Measurements from ENCODE around the gene GET4. TPM values are rescaled to one million over a fixed set of nuclear protein-coding genes. Genes with fewer than 3 reads are reported as not detected.
"Not testable (repeated sequence)": the region's sequence is repeated elsewhere in the genome, so short reads cannot be mapped to it uniquely, and the experiment has no call there.

Gene GET4
- total RNA-seq, 1 donor from 2014 or later = 20.8 TPM

DNA sequence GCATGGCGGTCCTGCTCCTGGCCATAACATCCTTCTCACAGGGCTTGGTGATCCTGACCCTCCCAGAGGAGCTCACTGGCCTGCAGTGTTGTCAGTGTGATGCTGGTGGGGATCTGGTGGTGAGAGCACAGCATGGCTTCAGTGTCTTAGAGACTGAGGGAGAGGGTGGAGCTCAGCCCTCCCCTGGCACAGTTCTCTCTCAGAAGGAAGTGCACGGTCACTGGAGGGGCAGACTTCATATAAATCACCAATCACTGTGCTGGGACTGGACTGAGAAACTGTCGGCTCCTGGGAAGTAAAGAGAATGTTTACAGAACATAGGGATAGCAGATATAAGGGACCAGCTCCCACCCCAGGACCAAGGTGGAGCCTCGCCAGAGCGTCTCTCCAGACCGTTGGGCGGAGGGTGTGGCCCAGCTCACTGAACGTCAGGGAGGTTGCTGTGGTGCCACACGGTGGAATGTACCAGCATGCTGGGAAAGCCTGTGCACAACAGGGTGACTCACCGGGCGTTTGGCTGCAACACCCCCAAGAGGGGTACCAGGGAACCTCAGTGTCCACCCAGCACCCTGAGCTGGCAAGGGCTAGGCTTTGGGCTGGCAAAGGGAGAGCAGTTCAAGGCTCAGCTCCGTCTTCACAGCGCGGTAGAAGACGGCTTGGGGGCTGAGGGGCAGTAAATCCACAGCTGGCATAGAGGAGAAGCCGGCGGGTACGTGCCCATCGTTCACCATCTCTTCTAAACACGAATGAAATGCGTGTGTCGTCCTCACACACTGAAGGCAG lies 8.8 kb upstream of the GET4 start:
- DNase-seq (ENCODE audit: low spot score in 2 of 2) (no peak), FAIRE-seq (no peak)

- FAIRE-seq (no peak), DNase-seq (ENCODE audit: low spot score in 2 of 2) (no peak)
Measured at GRCh38 chr7:868189-868486, 8.2 kb upstream of the GET4 start.

DNA sequence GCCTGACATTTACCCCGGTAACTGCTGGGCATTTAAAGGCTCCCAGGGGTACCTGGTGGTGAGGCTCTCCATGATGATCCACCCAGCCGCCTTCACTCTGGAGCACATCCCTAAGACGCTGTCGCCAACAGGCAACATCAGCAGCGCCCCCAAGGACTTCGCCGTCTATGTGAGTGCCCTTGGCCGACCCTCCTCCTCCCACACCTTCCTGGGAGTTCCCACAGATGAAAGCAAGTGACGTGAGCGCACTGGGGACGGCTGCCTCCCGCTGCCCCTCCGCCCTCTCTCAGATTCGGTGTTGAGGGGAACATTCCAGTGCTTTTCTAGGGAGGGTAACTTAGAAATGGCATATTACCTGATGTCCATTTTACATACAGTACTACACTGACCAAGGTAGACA lies 7.0 kb upstream of the GET4 start:
- FAIRE-seq (no peak), DNase-seq (ENCODE audit: low spot score in 2 of 2) (no peak)

DNA sequence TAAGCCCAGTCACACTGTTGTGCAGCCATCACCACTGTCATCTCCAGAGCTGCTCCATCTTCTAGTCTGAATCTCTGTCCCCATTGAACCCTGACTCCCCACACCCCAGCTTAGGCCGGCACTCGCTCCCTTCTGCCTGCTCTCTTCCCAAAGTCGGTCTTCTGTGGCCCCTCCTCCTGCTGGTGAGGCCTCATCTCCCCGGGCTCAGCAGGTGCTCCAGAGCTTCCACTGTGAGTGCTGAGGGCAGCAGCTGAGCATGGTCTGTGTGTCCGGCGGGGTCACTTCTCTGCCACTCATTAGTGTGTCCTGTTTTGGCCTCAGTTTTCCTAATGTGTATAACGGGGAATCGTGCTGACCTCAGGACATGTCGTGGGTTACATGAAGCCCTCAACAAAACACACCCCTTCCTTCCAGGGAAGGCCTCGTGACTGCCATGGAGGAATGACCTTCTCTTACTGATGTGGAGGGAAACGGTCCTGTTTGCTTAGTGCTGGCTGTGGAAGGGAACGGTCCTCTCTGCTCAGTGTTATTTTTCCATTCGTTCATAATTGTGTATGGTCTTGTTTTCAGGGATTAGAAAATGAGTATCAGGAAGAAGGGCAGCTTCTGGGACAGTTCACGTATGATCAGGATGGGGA lies 4.3 kb upstream of the GET4 start:
- DNase-seq (ENCODE audit: low spot score in 2 of 2) = no peak
- FAIRE-seq = no peak

DNA sequence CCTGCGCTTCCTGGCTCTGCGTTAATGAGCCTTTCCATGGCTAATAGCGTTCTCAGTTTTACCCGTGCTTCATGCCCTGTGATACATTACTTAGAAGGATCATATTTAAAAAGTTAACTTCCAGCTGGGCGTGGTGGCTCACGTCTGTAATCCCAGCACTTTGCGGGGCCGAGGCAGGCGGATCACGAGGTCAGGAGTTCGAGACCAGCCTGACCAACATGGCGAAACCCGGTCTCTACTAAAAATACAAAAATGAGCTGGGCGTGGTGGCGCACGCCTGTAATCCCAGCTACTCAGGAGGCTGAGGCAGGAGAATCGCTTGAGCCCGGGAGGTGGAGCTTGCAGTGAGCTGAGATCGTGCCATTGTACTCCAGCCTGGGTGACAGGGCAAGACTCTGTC lies 3.7 kb upstream of the GET4 start:
- not testable (repeated sequence) for FAIRE-seq; DNase-seq (ENCODE audit: low spot score in 2 of 2)

- peak; percentile 83 to 87 for DNase-seq (ENCODE audit: low spot score in 2 of 2)
Measured at GRCh38 chr7:873367-874002, 2.9 kb upstream of the GET4 start.

DNA sequence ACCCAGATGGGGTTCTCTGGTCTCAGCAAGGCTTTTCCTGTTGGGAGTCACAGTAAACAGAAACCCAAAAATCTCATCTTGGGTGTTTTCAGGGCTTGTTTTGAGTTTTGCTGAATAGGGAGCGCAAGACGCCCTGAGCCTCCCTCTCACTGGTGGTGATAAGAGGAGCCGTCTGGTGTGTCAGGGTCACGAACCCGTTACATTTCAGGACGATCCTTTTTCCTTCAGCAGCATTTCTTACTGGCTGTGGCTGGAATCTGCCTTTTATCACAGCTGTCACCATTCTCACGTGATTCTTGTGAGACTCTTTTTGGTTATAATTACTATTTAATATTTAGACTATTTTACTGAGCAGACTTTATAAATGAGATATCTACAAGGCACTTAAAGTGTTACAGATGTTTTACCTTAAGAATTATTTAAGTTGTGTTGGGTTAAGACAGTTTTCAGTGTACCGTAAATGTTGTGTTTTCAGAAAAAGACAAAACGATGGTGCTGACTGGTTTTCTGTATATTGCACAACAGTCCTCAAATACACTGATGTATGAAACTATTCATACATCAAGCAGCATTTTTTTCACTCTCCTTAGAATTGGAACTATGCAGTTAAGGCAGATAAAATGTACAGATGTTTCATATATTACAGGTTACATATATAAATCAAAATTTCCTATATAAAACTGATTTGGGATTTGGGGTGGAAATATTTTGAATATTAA lies 2.2 kb upstream of the GET4 start:
- FAIRE-seq (no peak), DNase-seq (ENCODE audit: low spot score in 2 of 2) (no peak)

More at GRCh38 chr7:873367-874002, 2.9 kb upstream of the GET4 start:
- FAIRE-seq = no peak

DNA sequence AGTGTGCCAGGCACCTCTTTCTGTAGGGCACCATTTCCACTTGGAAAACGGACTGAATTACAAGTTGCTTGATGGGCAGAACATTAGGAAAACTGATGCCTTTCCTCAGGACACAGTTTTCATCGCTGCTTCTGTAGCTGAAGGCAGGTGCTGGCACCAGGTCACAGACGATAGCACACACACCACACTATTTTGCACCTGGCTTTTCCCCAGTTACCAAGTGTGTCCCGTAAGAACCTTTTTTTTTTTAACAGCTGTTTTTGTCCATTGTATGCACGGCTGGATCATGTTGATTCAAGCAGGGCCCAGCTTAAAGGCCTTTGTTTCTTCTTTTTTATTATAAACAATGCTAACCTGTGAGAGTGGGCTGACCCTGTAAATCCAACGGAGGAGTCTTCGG lies 1.3 kb upstream of the GET4 start:
- no peak for FAIRE-seq

GRCh38 chr7:875476-876076 lies 778 bp upstream of the GET4 start:
- DNase-seq (ENCODE audit: low spot score in 2 of 2) (no peak), FAIRE-seq (no peak)

More for the DNA sequence above, 1.3 kb upstream of the GET4 start:
- DNase-seq (ENCODE audit: low spot score in 2 of 2) = no peak

GRCh38 chr7:876972-877311 lies 588 bp downstream of the GET4 start:
- no peak for DNase-seq (ENCODE audit: low spot score in 2 of 2)
- FAIRE-seq = no peak

- FAIRE-seq (no peak), DNase-seq (ENCODE audit: low spot score in 2 of 2) (no peak)
Measured at GRCh38 chr7:877312-878232, 1.2 kb downstream of the GET4 start.

DNA sequence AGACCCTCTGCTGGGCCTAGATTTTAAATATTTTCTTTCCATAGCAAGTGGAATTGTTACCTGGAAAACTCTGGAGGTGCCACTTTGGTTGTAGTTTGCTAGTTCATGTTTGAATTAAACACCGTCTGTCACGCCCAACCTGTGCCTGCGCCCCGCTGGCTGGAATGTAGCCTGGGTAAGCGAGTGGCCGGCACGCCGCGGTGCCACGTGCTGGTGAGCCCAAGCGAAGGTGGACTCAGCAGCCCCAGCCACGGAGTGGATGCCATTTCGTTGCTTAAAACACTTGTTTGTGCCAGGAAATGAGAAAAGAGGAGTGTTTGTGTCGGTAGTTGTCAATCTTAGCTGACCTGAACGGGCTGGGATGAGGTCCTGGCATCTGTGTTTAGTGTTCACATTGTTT lies 2.7 kb downstream of the GET4 start:
- no peak for FAIRE-seq
- DNase-seq (ENCODE audit: low spot score in 2 of 2) = no peak

GRCh38 chr7:879706-880105 lies 3.4 kb downstream of the GET4 start:
- FAIRE-seq (no peak), DNase-seq (ENCODE audit: low spot score in 2 of 2) (no peak)

- FAIRE-seq = no peak
- DNase-seq (ENCODE audit: low spot score in 2 of 2) = no peak
Measured at GRCh38 chr7:880450-880849, 4.1 kb downstream of the GET4 start.

- DNase-seq (ENCODE audit: low spot score in 2 of 2) = no peak
- FAIRE-seq = no peak
Measured at GRCh38 chr7:881441-882234, 5.3 kb downstream of the GET4 start.

GRCh38 chr7:882336-883035 lies 6.1 kb downstream of the GET4 start:
- FAIRE-seq (no peak), DNase-seq (ENCODE audit: low spot score in 2 of 2) (no peak)

GRCh38 chr7:883055-884021 lies 7.0 kb downstream of the GET4 start:
- DNase-seq (ENCODE audit: low spot score in 2 of 2) (no peak), FAIRE-seq (no peak)

Data from frontal cortex (tissue), 4 donors.